NCI-H1048 (cell line): ENCODE data around the gene RTL5.

Experiments
- DNase-seq: peaks from one replicate; lab custom pipeline; 2025; lab: John Stamatoyannopoulos, UW

The RTL5 gene

DNA sequence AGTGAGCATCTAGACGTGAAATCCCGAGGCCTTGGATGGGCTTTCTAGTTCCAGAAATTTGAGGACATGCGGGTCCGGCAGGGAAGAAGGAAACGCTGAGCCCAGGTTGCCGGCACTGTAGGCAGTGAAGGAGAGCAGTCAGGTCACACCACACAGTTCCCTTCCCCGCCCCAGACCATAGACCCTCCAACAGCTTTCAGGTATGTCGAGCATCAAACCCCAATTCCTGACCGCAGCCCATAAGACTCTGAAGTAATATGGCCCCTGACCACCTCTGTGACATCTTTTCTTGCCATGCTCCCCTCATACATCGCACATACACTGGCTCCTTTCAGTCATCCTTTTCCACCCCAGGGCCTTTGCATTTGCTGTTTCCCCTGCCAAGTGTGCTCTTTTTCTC, 23.0 kb downstream of the RTL5 start:
- no peak for DNase-seq

GRCh38 chrX:72107841-72108595, 23.7 kb downstream of the RTL5 start:
- no peak for DNase-seq

DNA sequence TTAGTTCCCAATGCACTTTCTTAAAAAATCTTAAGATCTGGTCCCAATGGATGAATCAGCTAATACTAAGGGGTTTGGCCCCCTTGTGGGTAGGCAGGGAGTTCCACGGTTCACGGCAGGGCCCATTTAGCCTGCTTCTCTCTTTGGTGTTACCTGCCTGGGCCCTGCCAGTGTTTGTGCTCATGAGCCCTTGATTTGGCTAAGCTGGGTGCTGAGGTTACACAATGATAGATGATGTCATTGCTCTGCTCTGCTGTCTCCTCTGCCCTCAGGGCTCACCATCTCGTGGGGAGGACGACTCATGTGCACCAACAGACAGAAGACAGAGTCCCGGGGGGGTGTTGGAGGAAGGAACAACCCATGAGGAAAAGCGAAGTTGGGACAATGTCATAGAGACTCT, 24.4 kb downstream of the RTL5 start:
- DNase-seq: no peak

DNA sequence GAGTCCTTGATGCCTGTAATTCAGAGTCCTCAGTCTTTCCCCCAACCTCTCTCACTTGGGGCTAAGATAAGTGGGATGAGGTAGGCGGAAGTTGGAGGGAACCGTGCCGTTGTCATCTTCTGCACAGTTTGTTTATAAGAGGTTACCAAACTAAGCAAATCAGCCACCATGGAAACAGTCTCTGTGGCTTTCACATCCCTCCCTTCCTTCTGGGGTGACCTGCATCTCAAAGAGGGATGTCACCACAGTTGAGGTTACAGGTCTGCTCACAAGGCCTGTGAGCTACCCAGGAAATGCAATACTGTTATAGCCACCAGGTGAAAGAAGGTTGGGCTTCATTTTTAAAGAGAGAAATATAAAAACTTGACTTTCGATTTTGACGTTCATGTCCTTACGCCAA, 26.3 kb downstream of the RTL5 start:
- DNase-seq: no peak

DNA sequence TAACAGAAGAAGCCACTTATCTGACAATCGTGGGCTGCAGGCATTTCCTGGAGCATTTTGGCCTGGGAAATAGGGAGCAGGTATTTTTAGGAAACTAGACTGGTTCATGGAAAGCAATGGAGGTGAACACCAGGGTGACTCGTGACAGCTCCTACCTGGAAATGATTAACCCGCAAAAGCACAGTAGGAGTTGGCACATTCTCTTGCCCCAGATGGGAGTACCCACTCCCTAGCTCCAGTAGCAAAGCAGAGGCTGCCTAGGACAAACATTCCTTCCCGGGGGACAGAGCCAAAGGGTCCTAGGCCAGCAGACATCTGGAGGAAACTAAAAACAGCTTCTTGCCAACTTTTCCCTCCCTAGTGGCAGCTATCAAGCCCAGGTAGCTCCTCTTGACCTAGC, 29.0 kb downstream of the RTL5 start:
- no peak for DNase-seq

DNA sequence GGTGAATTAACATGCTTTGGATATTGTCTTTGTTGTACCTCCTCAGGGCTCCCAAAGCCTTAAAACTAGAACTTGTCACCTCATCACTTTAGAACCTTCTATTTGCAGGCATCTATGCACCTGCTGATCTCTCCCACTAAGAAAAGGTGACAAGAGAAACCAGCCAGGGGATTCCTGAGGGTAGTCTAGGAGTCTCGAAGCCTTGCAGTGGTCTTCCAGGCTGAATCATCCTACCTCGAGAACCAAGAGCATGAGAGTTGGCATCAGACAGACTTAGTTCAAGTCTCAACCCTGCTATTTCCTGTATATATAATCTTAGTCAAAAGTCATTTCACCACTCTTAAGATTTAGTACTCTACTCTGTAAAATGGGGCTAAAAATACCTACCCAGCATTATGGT, 29.6 kb downstream of the RTL5 start:
- DNase-seq: no peak

DNA sequence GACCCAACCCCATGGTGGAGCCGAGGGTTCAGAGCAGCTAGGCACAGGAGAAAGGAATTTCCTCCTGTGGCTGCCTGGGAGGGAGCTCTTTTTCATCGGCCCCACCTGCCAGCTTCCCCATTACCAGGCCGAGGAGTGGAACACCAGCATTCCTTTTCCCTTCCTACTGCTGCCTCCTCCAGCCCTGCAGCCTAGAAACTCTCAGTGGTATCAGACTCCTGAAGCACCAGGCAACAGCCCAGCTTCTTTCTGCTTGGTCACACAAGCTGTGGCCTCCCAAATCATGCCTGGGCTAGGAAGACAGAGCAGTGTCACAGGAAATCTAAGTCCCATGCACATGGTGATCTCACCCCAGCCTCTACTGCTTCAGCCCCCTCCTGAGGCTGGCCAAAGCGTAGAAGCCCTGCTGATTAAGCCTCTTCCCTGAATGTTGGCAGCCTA, 30.1 kb downstream of the RTL5 start:
- DNase-seq: no peak

DNA sequence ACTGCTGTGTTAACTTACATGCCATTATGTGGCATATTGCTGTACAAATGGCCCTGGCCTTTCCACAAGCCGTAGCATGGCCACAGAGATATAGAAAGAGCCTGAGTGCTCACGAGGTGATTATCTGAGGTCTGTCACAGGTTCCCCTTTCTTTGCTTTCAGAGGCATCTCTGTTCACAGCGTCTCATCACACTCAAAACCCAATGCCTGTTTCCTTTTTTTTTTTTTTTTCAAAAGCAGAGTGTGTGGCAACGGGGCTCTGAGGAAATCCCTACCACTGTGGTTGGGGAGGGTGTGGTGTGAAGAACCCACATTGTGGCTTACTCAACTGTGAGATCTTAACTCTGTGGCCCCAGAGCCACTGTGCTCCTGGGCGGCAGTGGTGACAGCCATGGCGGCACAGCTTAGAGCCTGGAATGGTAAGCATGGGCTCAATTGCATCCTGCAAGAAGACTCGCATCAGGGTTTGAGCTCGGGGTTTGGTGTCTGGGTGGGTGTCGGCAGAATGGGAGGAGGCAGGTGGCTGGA, 30.8 kb downstream of the RTL5 start:
- no peak for DNase-seq

- DNase-seq: no peak
Observed at GRCh38 chrX:72100051-72100755, 31.5 kb downstream of the RTL5 start.

DNA sequence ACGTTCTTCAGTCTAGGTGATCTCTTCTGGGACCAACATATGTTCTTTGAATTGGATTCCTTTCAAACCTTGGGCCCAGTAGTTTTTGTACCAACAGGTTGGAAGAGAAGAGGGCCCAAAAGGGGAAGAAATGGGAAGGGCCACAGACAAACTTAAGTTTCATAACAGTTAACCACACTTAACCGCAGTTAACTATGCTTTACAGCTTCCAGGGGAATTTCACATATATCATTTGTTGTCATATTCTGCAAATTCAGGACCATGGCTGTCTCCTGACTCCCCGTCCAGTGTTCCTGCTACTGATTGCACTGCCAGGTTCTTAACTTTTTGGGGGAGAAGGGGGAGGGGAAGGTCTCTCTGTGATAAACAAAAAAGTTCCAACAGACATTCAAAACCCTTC, 34.6 kb downstream of the RTL5 start:
- DNase-seq: no peak

GRCh38 chrX:72095370-72095769, 36.3 kb downstream of the RTL5 start:
- DNase-seq: no peak

- no peak for DNase-seq
Observed at GRCh38 chrX:72094894-72095293, 36.8 kb downstream of the RTL5 start.

- DNase-seq: no peak
Observed at GRCh38 chrX:72089254-72089653, 42.5 kb downstream of the RTL5 start.

DNA sequence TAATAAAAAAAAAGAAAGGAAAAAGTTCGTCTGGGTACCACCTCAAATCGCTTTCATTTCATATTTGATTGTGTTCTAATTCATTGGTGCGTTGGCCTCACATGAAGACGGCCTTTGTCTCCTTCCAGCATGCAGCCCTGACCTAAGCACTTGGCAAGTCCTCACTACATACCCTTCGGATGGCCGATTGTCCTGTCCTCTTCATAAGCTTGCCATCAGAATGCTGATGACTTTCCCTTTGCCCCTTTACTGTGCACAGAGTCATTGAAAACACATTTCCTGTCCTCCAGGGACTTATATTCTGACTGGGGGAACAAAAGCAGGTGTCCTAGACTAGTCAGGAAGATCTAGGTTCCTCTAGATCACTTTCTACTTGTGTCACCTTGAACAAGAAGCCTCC, 43.0 kb downstream of the RTL5 start:
- DNase-seq: no peak

GRCh38 chrX:72086995-72087394, 44.7 kb downstream of the RTL5 start:
- no peak for DNase-seq

DNA sequence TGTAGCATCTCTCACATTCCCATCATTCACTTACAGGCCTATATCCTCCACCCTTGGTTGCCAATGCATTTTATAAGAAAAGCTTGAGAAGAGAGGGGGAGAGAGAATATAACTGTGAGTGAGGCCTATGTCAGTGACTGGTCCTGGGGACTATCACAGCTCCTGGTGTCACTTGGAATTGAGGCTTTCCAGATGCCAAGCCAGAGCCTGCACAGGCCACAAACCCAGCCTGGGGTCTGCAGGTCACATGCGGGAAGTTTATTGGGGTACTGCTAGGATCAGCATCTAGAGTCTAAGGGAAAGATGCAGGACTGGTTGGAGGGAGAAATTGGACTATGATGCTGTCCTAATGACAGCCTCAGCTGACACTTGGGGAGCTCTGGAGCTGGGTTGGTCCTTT, 47.6 kb downstream of the RTL5 start:
- DNase-seq: no peak

DNA sequence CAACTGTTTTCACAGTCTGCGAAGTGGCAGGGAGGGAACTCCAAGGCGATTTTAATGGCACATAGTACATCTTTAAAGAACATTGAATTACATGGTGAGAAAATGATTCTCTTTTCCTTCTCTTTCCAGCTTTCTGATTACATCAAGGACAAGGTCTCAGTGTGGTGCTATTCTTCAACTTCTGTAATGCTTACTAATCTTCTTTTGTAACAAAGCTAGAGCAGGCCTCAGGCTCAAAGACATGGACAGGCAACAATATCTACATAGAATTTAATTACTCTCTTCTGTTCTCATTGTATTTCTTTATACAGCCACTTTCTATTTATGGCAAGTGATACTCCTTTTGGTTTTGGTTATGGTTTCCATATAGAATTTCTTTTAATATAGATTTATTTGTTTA, 48.4 kb downstream of the RTL5 start:
- DNase-seq: no peak

DNA sequence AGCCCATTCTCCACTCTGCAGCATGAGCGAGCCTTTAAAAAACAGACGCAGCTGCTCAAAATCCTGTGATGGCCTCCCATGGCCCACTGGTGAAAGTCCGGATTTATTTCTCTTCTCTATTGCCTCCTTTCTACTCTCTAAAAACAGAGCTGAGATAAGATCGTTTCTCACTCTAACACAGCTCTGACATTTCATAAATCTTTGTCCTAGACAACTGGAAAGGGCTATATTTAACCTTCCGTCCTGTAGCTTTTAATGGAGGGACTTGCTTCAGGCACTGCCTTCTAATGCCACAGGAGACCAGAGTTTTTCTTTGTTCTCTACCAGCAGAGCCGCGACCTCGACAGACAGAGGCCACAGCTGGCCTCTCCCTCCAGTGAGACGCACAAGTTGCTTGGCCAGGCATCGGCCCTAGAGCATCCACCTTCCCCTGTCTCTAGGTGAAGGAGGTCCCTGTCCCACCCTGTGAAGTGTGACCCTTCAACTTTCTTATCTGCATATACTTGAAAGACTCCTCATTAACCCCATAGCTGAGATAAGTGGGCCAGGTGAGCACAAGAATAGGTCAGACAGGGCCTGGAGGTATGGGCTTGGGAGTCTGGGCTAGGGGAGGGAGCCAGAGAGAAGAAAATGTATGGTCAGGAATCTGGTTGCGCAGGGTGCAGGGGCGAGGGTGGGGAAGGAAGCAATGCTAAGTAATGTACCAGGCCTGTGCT, 50.0 kb downstream of the RTL5 start:
- DNase-seq: no peak

- no peak for DNase-seq
Observed at GRCh38 chrX:72080800-72081199, 50.9 kb downstream of the RTL5 start.

DNA sequence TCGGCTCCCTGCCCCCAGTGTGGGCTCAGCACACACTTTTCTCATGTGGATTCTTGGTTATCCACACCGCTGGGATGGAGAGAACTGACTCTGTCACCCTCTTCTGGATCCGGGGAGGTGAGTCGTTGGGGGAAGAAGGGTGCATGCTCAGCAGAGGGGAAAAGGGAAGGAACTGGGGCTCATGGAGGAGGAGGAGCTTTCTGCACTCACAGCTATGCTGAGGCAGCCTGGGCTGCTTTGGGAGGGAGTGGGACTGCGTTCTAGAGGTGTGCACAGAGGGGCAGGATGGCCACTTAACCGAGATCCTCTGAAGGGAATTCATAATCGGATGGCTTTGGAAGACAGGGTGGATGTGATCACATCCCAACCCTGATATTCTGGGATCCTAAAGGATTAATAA, 51.6 kb downstream of the RTL5 start:
- DNase-seq: no peak

DNA sequence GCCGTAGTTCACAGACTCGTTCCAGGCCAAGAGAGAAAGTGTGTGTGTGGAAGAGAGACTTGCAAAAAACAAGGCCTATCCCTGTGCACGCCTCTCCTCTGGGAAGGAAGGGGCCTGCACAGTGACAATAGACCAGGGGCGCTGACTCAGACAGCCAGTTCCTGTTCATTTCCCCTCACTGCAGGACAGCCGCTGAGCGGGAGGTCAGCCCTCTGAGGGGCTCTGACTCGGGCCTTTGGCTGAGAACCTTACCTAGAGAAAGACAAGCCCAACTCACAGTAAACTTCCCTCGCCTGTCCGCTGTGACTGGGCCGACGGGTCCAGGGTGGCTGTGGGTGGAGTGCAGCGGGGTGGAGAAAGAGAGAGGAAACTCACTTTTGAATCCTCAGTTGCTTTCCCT, 52.1 kb downstream of the RTL5 start:
- no peak for DNase-seq

DNA sequence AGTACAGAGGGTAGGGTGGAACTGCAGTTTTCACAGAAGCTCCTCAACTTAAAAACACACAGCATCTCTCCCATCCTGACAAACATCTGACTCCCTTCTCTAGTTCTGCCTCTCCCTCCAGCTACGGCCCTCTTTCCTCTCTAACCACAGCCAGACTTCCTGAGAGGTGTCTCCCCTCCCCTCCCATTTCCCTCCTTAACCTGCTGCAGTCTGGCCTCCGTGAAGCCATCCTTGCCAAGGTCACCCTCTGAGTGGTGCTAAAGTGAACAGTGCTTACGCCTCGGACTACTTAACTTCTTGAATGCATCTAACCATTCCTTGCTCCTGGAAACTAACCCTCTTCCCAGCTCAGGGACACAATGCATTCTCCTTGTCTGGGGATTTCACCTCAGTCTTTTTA, 53.3 kb downstream of the RTL5 start:
- DNase-seq: no peak
